SIG-M5 treated with dmso at 0.1 percent for 504 hours (cell line): ENCODE measurements around the gene SRP72.
"Not testable (repeated sequence)": the region's sequence is repeated elsewhere in the genome, so short reads cannot be mapped to it uniquely, and the experiment has no call there.

Source experiments
- DNase-seq: peaks from one replicate; lab custom pipeline; 2025; ENCODE audit not compliant: unreplicated experiment; lab: John Stamatoyannopoulos, UW

SRP72 gene, protein sequence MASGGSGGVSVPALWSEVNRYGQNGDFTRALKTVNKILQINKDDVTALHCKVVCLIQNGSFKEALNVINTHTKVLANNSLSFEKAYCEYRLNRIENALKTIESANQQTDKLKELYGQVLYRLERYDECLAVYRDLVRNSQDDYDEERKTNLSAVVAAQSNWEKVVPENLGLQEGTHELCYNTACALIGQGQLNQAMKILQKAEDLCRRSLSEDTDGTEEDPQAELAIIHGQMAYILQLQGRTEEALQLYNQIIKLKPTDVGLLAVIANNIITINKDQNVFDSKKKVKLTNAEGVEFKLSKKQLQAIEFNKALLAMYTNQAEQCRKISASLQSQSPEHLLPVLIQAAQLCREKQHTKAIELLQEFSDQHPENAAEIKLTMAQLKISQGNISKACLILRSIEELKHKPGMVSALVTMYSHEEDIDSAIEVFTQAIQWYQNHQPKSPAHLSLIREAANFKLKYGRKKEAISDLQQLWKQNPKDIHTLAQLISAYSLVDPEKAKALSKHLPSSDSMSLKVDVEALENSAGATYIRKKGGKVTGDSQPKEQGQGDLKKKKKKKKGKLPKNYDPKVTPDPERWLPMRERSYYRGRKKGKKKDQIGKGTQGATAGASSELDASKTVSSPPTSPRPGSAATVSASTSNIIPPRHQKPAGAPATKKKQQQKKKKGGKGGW

DNA sequence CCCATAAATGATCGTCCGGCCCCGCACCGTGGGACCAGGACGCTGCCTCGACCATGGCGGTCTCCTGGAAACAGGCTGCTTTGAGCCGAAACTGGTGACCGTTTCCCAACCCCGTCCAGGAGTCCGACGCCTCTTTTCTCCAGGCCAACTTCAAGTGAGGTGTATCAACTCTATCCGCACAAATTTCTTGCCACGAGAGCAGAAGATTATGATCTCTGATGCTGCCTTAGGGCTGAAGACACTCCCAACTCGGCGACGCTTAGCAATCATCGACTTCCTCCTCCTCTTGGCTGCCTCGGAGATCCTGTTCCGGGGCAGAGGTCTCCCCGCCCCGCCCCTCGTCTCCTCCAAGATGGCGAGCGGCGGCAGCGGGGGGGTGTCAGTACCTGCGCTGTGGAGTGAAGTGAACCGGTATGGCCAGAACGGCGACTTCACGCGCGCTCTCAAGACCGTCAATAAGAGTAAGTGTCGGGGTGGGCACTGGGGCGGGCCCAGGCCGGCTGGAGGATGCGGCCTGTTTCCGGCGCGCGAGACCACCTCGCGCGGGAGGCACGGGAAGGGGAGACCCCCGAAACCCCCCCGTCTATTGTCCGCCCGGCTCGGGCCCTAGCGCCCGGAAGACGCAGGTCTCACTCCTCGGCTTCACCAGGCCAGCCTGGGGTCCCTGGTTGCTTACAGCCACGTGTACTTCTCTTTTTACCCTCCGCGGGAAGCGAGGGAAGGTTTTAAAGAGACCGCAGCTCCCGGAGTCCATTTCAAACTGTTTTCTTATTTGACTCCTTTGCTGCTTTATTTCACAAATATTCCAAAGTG lies at the start of gene SRP72:
Gene SRP72 (plus strand): TSS at position 334 of the 813 bp plus-strand sequence. CDS start 19 bp downstream, at position 353.
- peak; percentile 89 for DNase-seq

DNA sequence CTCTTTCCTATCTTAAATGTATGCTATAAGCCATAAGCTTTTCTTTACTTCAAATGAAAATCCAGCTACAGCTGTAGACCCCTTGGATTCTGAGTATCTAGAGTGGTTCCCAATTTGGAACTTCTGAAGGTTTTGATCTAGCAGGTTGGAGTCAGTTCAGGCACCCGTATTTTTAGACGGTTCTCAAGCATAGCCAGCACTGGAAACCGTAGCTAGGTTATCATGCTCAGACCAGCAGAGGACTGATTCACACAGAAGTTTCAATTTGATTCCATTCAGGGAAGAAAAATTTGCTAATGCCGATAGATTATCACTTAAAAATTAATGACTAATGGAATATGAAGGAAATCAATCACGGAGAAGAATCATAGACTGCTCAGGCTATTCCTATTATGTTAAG lies 43.2 kb upstream of the SRP72 start:
- no peak for DNase-seq

DNA sequence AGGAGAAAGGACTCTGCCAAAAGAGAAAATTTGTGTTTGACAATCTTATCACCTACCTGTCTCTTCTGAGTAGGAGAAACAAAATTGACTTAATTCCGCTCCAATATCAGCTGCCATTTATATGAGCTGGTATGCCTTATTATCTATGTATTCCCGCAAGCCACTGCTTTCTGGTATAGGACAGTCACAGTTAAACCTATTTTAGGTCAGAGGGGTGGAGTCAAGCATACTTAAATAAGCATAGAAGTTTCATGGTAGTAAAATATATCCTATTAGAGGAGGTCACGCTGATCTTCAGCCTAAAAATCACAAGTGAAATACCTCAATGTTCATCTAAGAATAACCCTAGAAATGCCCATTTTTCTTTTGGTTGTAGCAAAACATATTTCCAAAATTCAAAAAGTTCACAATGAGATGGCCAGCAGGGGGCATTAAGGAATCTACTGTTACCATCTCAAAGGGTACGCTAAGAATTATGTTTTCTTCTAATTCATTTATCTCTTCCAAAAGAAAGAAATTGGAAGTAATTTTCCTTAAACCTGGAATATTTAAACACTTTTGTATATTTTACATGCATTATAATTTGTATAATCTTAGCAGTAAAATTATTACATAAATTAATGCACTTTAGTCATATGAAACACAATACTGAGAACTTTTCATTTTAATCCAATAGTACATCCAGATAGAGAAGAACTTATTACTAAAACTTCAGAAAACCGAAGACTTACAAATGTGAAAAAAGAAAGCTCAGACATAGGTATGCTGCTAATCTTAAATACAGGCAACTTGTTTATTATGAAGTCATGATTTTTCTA lies 42.5 kb upstream of the SRP72 start:
- peak; percentile 32 for DNase-seq

DNA sequence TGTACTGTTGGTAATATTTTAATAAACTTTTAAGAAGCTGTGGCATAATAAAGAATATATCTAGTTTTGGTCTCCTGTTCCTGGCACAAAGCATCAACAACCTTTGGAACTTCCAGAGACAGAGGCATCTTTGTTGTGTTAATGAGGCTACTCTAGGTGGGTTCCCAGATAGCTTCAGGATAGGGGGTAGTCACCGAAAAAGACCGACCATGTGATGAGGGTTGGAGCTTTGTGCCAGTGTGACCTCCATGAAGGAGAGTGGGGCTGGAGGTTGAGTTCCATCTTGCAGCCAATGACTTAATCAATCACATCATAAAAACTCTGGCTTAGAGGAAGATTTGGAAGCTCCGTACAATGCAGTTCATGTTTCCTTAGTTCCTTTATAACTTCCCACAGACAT lies 41.9 kb upstream of the SRP72 start:
- no peak for DNase-seq

DNA sequence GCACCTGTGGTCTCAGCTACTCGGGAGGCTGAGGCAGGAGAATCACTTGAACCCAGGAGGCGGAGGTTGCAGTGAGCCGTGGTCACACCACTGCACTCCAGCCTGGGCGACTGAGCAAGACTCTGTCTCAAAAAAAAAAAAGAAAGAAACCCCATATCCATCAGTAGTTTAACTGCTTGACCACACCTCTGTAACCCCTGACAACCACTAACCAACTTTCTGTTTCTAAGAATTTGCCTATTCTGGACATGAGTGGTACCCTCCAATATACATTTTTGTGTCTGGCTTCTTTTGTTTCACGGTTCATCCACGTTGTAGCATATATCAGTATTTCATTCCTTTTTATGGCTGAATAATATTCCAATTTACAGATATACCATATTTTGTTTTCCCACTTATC lies 41.1 kb upstream of the SRP72 start:
- no peak for DNase-seq

DNA sequence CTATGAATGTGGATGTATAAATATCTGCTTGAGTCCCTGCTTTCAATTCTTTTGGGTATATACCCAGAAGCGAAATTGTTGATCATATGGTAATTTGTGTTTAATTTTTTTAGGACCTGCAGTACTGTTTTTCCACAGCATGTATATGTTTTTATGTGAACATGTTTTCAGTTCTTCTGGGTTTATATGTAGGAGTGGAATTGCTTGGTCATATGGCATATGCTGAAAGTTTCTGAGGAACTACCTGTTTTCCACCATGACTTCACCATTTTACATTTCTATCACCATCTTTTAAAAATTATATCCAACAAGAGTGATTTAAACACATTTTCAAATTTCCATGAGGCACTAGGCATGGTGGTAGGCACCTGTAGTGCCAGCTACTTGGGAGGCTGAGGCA lies 40.2 kb upstream of the SRP72 start:
- DNase-seq: no peak

DNA sequence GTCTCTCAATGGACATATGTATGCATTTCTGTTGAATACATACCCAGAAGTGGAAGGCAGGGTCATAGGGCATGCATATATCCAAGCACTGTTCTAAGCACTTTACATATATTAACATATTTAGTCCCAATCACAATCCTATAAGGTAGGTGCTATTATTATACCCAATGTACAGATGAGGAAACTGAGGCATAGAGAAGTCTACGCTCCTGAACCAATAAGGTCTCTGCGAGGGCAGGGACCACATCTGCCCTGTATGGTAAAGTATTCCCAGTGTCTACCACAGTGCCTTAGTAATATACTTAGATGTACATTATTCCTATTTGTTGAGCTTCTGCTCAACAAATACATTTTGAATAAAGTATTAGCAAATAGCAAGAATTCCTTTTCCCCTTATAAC lies 37.2 kb upstream of the SRP72 start:
- DNase-seq: no peak

DNA sequence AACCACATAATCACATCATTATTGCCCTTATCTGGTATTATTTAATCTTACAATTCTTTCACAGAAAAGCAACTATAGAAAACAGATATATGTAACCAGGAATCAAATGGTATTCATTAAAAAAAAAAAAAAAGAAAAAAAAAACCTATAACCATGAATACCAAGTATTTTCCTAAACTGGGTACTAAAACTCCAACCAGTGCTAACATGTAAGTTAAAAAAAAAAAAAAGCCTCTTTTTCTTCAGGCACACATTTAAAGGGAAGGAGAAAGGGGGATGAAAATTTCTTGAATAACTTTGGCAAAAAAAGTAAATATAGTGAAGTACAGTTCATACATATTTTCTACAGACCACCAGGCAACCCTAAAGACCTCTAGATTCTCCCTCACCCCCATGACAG lies 34.1 kb upstream of the SRP72 start:
- DNase-seq: no peak

DNA sequence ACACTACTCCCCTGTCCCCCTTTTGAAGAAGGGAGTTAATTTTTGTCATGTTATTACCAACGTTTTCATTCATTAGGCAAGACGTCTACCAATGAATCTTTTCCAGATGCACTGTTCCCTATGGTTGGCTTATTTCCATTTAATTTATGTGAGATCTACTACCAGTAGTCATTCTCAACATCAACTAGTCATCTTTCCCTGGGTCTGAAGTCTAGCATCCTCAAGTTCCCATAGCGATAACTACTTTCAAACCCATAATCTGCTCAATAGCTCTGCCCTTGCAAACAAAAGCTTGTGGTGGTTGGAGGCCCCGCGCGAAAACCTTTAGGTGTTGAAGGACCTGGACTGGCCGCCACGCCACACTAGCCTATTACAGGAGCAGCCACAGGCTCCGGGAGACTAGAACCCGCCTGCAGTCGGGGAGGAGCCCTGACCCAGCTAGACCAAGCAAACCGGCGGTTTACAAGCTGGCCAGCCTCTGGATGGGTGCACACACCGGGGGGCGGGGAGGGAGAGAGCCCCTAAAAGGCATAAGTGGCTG lies 32.7 kb upstream of the SRP72 start:
- DNase-seq: peak; percentile 57

DNA sequence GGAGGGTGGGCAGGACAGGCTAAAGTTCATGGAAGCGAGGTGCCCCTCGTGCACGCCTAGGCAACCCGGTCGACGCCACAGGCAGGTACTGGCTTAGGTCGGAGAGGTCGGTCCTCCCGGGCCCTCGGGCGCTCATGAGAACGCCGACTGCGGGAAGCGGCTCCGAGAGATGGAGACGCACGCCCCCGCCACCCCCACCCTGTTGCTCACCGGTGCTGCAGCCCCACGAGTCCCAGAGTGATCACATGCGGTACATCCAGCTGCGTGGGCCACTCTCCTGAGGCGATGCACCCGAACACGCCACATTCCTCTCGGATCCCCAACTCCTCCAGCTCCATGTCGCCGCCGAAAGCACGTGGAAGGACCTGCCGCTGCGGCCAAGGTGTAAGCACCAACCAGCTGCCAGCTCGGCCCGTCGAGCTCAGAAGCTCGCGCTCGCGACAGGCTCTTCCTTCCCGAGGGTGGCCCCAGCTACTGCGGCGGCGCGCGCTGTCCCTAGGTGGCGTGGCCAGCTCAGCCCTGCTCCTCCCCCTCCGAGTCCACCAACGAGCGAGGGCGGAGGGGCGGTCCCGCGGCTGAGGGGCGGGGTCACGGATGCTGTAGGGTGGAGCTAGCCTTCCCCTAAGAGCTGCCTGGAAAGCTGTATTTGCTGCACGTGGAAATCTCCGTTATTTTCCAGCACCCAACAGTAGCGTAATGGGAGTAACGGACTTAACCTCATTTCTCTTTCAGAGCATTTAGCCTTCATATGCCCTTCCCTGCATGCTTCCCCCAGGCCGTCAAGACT lies 32.1 kb upstream of the SRP72 start, which contains the start of gene PPAT:
Gene PPAT (minus strand): TSS at position 476 of the 787 bp plus-strand sequence. CDS start 138 bp downstream, at position 338.
- DNase-seq: peak; percentile 94

DNA sequence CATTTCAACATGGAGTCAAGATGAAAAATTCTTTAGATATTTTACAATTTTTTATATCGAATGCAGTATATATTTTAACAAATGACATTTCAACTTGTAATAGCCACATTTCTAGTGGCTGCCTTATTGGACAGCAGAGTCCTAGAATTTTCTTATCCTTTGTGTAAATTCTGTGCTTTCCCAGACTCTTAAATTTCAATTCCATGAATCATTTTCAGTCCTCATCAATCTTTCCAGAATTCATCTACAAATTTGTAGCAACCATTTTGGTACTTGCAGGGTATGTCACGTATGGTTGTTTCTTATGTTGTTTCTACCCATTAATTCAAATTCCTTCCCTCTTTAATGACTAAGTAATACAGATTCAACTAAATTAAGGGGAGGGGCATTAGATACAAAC lies 28.7 kb upstream of the SRP72 start:
- DNase-seq: no peak

DNA sequence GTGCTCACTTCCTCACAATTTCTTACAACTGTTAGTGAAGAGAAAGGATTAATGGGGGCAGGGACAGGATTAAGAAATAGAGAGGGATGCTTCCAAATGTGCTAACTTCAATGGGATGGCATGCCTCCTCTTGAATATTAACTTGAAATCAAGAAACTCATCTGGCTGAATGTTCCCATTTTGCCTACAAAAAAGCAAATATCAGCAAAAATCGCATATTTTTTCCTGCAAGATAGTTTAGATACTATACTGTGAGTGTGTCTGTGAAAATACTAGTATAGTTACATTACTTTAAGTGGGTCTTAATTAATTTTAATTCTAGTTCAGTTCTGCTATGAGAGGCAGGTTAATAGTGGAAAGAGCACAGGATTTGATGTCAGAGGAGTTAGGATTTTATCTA lies 26.4 kb upstream of the SRP72 start:
- no peak for DNase-seq

DNA sequence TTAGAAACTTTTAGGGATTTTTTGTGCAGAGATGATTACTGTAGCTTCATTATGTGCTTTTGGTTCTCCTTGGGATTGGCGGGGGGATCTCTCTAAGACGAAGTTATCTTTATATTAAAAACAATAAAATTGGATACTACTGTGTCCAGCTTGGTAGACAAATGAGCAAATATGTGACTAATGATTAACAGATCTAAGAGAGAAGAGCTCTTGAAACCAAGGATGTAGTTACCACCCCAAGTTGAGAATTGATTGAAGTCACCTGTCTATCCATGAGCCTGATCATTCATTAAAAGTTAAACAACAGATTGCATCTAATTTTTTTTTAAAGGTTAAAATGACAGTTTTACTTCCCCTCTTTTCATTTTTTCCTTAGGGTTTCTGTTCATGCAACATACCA lies 22.7 kb upstream of the SRP72 start:
- no peak for DNase-seq

DNA sequence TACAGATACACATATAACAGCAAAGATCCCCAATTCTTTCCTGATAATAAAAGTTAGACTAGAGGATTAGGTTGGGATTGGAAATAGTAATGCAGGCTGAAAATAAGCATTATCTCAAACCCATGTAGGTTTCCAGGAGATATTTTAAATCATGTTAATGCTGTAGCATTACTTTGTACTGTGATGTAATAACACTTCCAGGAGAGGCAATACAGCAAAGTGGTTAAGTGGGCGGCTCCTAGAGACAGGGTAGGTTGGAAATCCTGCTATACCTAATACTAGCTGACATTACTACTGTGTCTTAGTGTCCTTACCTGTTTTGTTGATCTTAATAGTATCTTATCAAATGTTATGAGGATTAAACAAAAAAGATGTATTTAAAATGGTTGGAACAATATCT lies 21.7 kb upstream of the SRP72 start:
- DNase-seq: no peak

DNA sequence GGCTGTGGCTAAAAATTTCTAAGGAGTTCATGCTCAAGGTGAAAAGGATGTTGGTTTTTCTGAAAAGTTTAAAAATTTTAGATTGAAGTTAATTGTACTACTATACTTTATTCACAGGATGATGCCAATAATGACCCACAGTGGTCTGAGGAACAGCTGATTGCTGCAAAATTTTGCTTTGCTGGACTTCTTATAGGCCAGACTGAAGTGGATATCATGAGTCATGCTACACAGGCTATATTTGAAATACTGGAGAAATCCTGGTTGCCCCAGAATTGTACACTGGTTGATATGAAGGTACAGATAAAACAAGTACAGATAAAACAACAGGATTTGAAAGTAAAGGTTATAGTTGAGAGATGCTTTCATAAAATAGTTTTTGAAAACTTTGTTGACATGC lies 19.1 kb upstream of the SRP72 start:
- DNase-seq: no peak

DNA sequence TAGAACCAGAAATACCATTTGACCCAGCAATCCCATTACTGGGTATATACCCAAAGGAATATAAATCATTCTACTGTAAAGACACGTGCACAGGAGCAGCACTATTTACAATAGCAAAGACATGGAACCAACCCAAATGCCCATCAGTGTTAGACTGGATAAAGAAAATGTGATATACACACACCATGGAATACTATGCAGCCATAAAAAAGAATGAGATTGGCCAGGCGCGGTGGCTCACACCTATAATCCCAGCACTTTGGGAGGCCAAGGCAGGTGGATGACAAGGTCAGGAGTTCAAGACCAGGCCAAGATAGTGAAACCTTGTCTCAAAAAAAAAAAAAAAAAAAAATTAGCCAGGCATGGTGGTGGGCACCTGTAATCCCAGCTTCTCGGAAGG lies 17.9 kb upstream of the SRP72 start:
- DNase-seq: not testable (repeated sequence)

DNA sequence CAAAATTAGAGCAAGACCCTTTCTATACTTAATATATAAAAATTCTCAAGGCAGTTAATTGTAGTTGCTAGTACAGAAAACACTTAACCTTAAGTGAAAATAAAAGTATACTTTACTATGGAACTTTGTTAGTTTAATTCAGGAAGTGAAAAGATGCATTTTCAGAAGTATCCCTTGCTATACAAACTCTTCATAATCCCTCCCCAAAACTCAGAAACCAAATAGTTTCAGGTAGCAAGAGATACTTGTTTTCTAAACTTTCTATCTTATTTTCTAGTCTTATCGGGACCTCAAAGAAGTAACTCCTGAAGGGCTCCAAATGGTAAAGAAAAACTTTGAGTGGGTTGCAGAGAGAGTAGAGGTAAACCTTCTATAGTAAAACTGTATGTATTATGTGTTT lies 17.1 kb upstream of the SRP72 start:
- no peak for DNase-seq

DNA sequence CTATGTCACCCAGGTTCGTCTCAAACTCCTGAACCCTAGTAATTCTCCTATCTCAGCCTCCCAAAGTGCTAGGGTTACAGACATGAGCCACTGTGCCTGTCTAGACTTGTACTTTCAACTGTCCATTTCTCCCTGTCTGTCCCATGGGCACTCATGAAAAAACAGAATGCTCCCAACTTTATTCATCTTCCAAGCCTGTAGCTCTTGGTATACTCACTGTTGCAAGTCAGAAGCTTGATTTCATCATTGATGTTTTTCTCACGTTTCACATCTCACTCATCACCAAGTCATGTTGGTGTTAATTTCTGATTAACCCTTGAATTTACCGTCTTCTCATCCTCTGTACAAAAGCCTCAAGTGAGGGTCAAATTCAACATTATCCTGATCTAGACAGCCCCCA lies 7.3 kb upstream of the SRP72 start:
- DNase-seq: no peak

DNA sequence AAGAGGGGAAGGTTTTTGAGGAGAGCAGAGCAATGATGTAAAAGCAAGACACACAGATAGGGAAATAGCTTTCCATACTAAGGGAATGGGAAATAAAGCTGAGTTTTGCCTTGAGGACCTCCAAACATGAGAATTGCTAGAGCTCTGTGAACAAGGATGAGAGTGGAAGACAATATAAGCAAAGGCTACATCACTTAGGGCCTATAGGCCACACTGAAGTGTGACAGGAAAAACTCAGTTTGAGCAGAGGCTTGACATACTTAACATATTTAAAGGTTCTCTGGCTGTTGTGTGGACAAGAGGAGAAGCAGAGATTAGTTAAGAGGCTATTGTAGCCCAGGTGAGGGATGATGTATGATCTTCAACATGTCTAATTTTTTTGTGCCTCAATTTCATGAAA lies 5.3 kb upstream of the SRP72 start:
- no peak for DNase-seq

DNA sequence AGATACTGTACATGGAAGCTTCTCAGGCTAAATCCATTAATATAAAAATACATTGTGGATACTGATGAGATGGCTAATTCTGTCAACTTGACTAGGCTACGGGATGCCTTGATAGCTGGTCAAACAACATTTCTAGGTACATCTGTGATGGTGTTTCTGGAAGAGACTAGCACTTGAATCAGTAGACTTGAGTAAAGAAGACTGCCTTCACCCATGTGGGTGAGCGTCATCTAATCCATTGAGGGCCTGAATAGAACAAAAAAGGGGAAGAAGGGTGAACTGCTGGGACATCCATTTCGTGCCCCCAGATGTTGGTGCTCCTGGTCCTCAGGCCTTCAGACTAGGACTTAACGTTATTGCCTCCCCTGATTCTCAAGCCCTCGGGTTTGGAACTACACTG lies 3.7 kb upstream of the SRP72 start:
- peak; percentile 32 for DNase-seq
